ENCODE measurements around the gene KYAT1.

DNA sequence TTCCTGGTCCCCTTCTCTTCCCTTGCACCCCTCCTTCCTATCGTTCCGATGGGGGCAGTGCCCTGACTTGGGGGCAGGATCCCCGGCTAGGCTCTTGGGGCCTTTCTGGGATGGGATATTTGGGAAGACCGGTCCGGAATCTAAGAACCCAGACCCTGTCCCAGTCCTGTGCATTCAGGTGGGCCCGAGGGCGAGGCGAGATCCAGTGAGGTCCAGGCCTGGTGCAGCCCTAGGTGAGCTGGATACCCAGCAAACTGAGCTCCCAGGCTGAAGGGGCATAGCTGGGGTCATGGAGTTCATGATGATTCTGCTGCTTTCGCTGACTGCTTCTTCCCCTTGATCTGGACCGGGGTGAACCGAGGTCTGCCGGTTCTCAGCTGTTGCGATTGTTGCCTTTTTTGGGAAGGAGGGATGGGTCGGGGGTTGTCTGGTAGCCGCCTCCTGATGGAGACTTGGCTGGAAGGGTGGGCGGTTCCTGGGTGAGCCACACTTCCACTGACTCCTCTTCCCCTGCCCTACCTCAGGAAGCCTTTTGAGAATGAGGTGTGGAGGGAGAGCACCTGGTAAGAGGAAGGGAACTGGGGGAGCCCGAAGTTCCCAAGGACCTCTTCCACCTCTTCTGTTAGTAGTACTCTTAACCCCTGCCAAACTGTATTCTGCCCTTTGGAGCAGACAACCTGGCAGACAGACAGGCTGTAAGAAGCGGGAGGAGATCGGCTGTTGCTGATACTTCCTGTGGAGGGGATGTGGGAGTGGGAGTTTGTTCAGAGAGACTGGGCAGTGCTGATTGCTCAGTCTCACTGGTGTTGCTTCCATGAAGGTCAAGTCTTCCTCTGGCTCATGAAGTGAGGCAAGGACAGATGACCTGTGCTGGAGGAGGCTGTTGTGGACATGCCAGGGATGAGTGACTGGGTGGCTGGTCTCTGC, 1.2 kb upstream of the KYAT1 start:
- TF ChIP-seq, protein P1, sequence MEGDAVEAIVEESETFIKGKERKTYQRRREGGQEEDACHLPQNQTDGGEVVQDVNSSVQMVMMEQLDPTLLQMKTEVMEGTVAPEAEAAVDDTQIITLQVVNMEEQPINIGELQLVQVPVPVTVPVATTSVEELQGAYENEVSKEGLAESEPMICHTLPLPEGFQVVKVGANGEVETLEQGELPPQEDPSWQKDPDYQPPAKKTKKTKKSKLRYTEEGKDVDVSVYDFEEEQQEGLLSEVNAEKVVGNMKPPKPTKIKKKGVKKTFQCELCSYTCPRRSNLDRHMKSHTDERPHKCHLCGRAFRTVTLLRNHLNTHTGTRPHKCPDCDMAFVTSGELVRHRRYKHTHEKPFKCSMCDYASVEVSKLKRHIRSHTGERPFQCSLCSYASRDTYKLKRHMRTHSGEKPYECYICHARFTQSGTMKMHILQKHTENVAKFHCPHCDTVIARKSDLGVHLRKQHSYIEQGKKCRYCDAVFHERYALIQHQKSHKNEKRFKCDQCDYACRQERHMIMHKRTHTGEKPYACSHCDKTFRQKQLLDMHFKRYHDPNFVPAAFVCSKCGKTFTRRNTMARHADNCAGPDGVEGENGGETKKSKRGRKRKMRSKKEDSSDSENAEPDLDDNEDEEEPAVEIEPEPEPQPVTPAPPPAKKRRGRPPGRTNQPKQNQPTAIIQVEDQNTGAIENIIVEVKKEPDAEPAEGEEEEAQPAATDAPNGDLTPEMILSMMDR (IDR thresholded peaks at IDR 0.05), result no peak
- TF ChIP-seq EP300 (IDR thresholded peaks at IDR 0.05; ENCODE audit: low read depth) (no peak), POLR2AphosphoS5 (IDR thresholded peaks at IDR 0.05) (no peak)
